Bronchial epithelial cell (primary cell): Measurements from ENCODE around the gene XAF1. TPM values are rescaled to one million over a fixed set of nuclear protein-coding genes. Genes with fewer than 3 reads are reported as not detected.
A peak's percentile ranks its signal among the peaks of the same experiment; 100 is the strongest.
"Not testable (repeated sequence)": the region's sequence is repeated elsewhere in the genome, so short reads cannot be mapped to it uniquely, and the experiment has no call there.

ENCODE experiments used
- DNase-seq: peaks from one replicate; pipeline ENCODE4 v3.0.0-alpha.2; 2010; ENCODE audit warnings: low read depth
- FAIRE-seq: peaks from 2 replicates; lab custom pipeline; 2011; peaks lifted over from hg19 to GRCh38; lab: Jason Lieb, UNC
- H3K27me3 ChIP-seq: 2 replicates; pipeline ENCODE4 v1.5.1; 2011; ENCODE audit warnings: low read length; ENCODE audit not compliant: control insufficient read depth, insufficient read depth
- H3K36me3 ChIP-seq: 2 replicates; pipeline ENCODE4 v1.5.1; 2011; ENCODE audit warnings: low read length; ENCODE audit not compliant: control insufficient read depth, insufficient read depth
- H3K4me3 ChIP-seq: 2 replicates; pipeline ENCODE4 v1.5.1; 2011; ENCODE audit warnings: mild to moderate bottlenecking, low read depth, low read length, control low read depth
- CTCF ChIP-seq: IDR thresholded peaks from 2 replicates; pipeline ENCODE4 v1.5.1; 2011; ENCODE audit warnings: mild to moderate bottlenecking, moderate library complexity, low read length, control low read depth, inconsistent platforms; ENCODE audit not compliant: insufficient read depth, severe bottlenecking
- total RNA-seq: library from RNA; depleted of rRNA; stranded (reverse); fragments of >200 nt; gene quantifications from 2 replicates; pipeline ENCODE4 v1.2.1, GENCODE V29; 2014

The XAF1 gene
- total RNA-seq, 1 donor from 2014 or later: 0.53 TPM

- FAIRE-seq (no peak), DNase-seq (no peak)
- TF ChIP-seq CTCF: no peak
- Histone ChIP-seq H3K36me3 (no peaks in the 10 kb centered on the region), H3K27me3 (no peaks in the 10 kb centered on the region), H3K4me3 (peak overlapping the region; percentile 21)
Measured at GRCh38 chr17:6713918-6714271, 42.0 kb upstream of the XAF1 start.

- FAIRE-seq (no peak), DNase-seq (no peak)
- H3K27me3 ChIP-seq: no peaks in the 10 kb centered on the region
Measured at GRCh38 chr17:6714315-6714874, 41.5 kb upstream of the XAF1 start.

GRCh38 chr17:6716736-6717135 is 39.1 kb upstream of the XAF1 start:
- Histone ChIP-seq H3K36me3 (no peaks in the 10 kb centered on the region), H3K27me3 (no peaks in the 10 kb centered on the region), H3K4me3 (no peak overlapping the region)
- FAIRE-seq: no peak
- no peak for DNase-seq
- no peak for TF ChIP-seq CTCF

More at GRCh38 chr17:6714315-6714874, 41.5 kb upstream of the XAF1 start:
- Histone ChIP-seq H3K4me3 (no peak overlapping the region), H3K36me3 (no peaks in the 10 kb centered on the region)
- TF ChIP-seq CTCF: no peak

- no peak for TF ChIP-seq CTCF
- no peaks in the 10 kb centered on the region for H3K27me3 ChIP-seq
- no peaks in the 10 kb centered on the region for H3K36me3 ChIP-seq
- DNase-seq (no peak), FAIRE-seq (no peak)
- no peak overlapping the region for H3K4me3 ChIP-seq
Measured at GRCh38 chr17:6721744-6722143, 34.1 kb upstream of the XAF1 start.

GRCh38 chr17:6724009-6724408 is 31.8 kb upstream of the XAF1 start:
- no peaks in the 10 kb centered on the region for H3K36me3 ChIP-seq
- DNase-seq: no peak
- no peak overlapping the region for H3K4me3 ChIP-seq
- no peaks in the 10 kb centered on the region for H3K27me3 ChIP-seq
- no peak for TF ChIP-seq CTCF
- no peak for FAIRE-seq

- no peak for TF ChIP-seq CTCF
- DNase-seq (no peak), FAIRE-seq (no peak)
- H3K27me3 ChIP-seq: no peaks in the 10 kb centered on the region
- H3K36me3 ChIP-seq: no peaks in the 10 kb centered on the region
- no peak overlapping the region for H3K4me3 ChIP-seq
Measured at GRCh38 chr17:6729531-6729930, 26.3 kb upstream of the XAF1 start.

GRCh38 chr17:6746665-6747064 is 9.2 kb upstream of the XAF1 start:
- not testable (repeated sequence) for H3K27me3 ChIP-seq, H3K36me3 ChIP-seq, FAIRE-seq, H3K4me3 ChIP-seq, DNase-seq
